SK-N-SH treated with all-trans-retinoic acid at 6 μM for 48 hours (cell line): ENCODE measurements around the gene FBN3.

Experiments used
- ATAC-seq: fragments of 200-7000 bp; cut with Tn5 transposase; 3 replicates; pipeline ENCODE4 v1.9.1; 2020; ENCODE audit warnings: mild to moderate bottlenecking, moderate library complexity
- ARNTL ChIP-seq: fragments of 450-650 bp; formaldehyde crosslinking; IDR thresholded peaks from 2 replicates; pipeline ENCODE4 v1.5.0; 2020; ENCODE audit warnings: low read depth, mild to moderate bottlenecking, moderate library complexity, borderline replicate concordance
- CSDC2 ChIP-seq: fragments of 250-450 bp; sonication (Bioruptor Pico); IDR thresholded peaks from 2 replicates; pipeline ENCODE4 v1.5.0; 2020; ENCODE audit warnings: mild to moderate bottlenecking, moderate library complexity
- ESRRG ChIP-seq: fragments of 250-450 bp; sonication (Bioruptor Pico); IDR thresholded peaks from 2 replicates; pipeline ENCODE4 v1.6.1; 2021; ENCODE audit warnings: mild to moderate bottlenecking
- GLIS3 ChIP-seq: fragments of 250-450 bp; sonication (Bioruptor Pico); IDR thresholded peaks from 2 replicates; pipeline ENCODE4 v1.5.0; 2020; ENCODE audit warnings: mild to moderate bottlenecking, moderate library complexity
- ISL1 ChIP-seq: fragments of 250-450 bp; sonication (Bioruptor Pico); IDR thresholded peaks from 2 replicates; pipeline ENCODE4 v2.1.2; 2022; ENCODE audit warnings: mild to moderate bottlenecking, moderate library complexity
- OSR1 ChIP-seq: fragments of 250-450 bp; sonication (Bioruptor Pico); IDR thresholded peaks from 2 replicates; pipeline ENCODE4 v1.8.0; 2022; ENCODE audit warnings: moderate library complexity, mild to moderate bottlenecking, inconsistent platforms
- PPARA ChIP-seq: fragments of 250-450 bp; sonication (Bioruptor Pico); IDR thresholded peaks from 2 replicates; pipeline ENCODE4 v1.5.0; 2020; ENCODE audit warnings: mild to moderate bottlenecking, borderline replicate concordance
- RARB ChIP-seq: fragments of 250-450 bp; sonication (Bioruptor Pico); IDR thresholded peaks from 2 replicates; pipeline ENCODE4 v1.8.0; 2021; ENCODE audit warnings: mild to moderate bottlenecking, moderate library complexity
- SNAI2 ChIP-seq: fragments of 250-450 bp; sonication (Bioruptor Pico); IDR thresholded peaks from 2 replicates; pipeline ENCODE4 v1.5.0; 2020; ENCODE audit warnings: mild to moderate bottlenecking, moderate library complexity
- TCF4 ChIP-seq: fragments of 250-450 bp; sonication (Bioruptor Pico); IDR thresholded peaks from 2 replicates; pipeline ENCODE4 v1.8.0; 2021; ENCODE audit warnings: mild to moderate bottlenecking, moderate library complexity, borderline replicate concordance
- TOX ChIP-seq: fragments of 250-450 bp; sonication (Bioruptor Pico); IDR thresholded peaks from 2 replicates; pipeline ENCODE4 v1.8.0; 2021; ENCODE audit warnings: mild to moderate bottlenecking, moderate library complexity, borderline replicate concordance
- ZC3H10 ChIP-seq: fragments of 250-450 bp; sonication (Bioruptor Pico); IDR thresholded peaks from 2 replicates; pipeline ENCODE4 v1.5.1; 2021; ENCODE audit warnings: mild to moderate bottlenecking, moderate library complexity
- ZFP3 ChIP-seq: fragments of 250-450 bp; sonication (Bioruptor Pico); IDR thresholded peaks from 2 replicates; pipeline ENCODE4 v1.5.0; 2020; ENCODE audit warnings: mild to moderate bottlenecking, moderate library complexity
- ZFP30 ChIP-seq: fragments of 450-650 bp; formaldehyde crosslinking; IDR thresholded peaks from 2 replicates; pipeline ENCODE4 v1.5.0; 2022; ENCODE audit warnings: mild to moderate bottlenecking, moderate library complexity
- ZNF565 ChIP-seq: fragments of 450-650 bp; formaldehyde crosslinking; conservative IDR thresholded peaks from 2 replicates; pipeline ENCODE4 v1.5.0; 2020; ENCODE audit warnings: low read depth, mild to moderate bottlenecking, moderate library complexity
- ZNF70 ChIP-seq: fragments of 450-650 bp; formaldehyde crosslinking; IDR thresholded peaks from 2 replicates; pipeline ENCODE4 v1.5.0; 2020; ENCODE audit warnings: mild to moderate bottlenecking, moderate library complexity
- ZNF8 ChIP-seq: fragments of 450-650 bp; formaldehyde crosslinking; IDR thresholded peaks from 2 replicates; pipeline ENCODE4 v1.5.0; 2020; ENCODE audit warnings: mild to moderate bottlenecking, moderate library complexity
- TF ChIP-seq, protein P1 (sequence below): fragments of 250-450 bp; sonication (Bioruptor Pico); IDR thresholded peaks from 2 replicates; pipeline ENCODE4 v1.5.1; 2021; ENCODE audit warnings: mild to moderate bottlenecking, moderate library complexity
- TF ChIP-seq, protein P2 (sequence below): fragments of 250-450 bp; sonication (Bioruptor Pico); IDR thresholded peaks from 2 replicates; pipeline ENCODE4 v1.5.1; 2020; ENCODE audit warnings: low read depth, mild to moderate bottlenecking, moderate library complexity
- TF ChIP-seq, protein P3 (sequence below): fragments of 250-450 bp; sonication (Bioruptor Pico); IDR thresholded peaks from 2 replicates; pipeline ENCODE4 v1.8.0; 2020; ENCODE audit warnings: mild to moderate bottlenecking, moderate library complexity, borderline replicate concordance
- TF ChIP-seq, protein P4 (sequence below): fragments of 250-450 bp; sonication (Bioruptor Pico); IDR thresholded peaks from 2 replicates; pipeline ENCODE4 v1.5.0; 2020; ENCODE audit warnings: mild to moderate bottlenecking, moderate library complexity

FBN3 gene

DNA sequence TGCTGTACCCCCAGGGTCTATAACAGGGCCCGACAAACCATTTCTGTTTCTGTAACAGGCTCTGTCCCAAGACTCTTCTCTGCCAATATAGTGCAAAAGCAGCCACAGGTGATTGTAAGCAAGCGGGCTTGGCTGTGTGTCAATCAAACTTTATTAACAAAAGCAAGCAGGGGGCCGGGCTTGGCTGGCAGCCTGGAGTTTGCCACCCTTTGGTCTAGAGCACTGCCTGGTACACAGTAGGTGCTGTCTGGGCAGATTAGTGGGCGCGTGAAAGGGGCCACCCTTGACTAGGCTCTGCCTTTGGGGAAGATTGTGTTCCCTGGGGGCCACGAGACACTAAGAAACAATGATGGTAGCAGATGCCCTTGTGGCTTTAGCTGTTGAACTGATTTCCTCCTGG lies 69.4 kb downstream of the FBN3 start:
- ATAC-seq = no peak
- TF ChIP-seq, protein P1, sequence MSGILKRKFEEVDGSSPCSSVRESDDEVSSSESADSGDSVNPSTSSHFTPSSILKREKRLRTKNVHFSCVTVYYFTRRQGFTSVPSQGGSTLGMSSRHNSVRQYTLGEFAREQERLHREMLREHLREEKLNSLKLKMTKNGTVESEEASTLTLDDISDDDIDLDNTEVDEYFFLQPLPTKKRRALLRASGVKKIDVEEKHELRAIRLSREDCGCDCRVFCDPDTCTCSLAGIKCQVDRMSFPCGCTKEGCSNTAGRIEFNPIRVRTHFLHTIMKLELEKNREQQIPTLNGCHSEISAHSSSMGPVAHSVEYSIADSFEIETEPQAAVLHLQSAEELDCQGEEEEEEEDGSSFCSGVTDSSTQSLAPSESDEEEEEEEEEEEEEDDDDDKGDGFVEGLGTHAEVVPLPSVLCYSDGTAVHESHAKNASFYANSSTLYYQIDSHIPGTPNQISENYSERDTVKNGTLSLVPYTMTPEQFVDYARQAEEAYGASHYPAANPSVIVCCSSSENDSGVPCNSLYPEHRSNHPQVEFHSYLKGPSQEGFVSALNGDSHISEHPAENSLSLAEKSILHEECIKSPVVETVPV (CRISPR knock-in tag) = no peak
- TF ChIP-seq ZFP3 (CRISPR knock-in tag) = no peak
- TF ChIP-seq, protein P2, sequence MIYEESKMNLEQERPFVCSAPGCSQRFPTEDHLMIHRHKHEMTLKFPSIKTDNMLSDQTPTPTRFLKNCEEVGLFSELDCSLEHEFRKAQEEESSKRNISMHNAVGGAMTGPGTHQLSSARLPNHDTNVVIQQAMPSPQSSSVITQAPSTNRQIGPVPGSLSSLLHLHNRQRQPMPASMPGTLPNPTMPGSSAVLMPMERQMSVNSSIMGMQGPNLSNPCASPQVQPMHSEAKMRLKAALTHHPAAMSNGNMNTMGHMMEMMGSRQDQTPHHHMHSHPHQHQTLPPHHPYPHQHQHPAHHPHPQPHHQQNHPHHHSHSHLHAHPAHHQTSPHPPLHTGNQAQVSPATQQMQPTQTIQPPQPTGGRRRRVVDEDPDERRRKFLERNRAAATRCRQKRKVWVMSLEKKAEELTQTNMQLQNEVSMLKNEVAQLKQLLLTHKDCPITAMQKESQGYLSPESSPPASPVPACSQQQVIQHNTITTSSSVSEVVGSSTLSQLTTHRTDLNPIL (CRISPR knock-in tag) = no peak
- TF ChIP-seq ISL1 (CRISPR knock-in tag) = no peak
- TF ChIP-seq, protein P3, sequence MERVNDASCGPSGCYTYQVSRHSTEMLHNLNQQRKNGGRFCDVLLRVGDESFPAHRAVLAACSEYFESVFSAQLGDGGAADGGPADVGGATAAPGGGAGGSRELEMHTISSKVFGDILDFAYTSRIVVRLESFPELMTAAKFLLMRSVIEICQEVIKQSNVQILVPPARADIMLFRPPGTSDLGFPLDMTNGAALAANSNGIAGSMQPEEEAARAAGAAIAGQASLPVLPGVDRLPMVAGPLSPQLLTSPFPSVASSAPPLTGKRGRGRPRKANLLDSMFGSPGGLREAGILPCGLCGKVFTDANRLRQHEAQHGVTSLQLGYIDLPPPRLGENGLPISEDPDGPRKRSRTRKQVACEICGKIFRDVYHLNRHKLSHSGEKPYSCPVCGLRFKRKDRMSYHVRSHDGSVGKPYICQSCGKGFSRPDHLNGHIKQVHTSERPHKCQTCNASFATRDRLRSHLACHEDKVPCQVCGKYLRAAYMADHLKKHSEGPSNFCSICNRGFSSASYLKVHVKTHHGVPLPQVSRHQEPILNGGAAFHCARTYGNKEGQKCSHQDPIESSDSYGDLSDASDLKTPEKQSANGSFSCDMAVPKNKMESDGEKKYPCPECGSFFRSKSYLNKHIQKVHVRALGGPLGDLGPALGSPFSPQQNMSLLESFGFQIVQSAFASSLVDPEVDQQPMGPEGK (CRISPR knock-in tag) = no peak
- TF ChIP-seq, protein P4, sequence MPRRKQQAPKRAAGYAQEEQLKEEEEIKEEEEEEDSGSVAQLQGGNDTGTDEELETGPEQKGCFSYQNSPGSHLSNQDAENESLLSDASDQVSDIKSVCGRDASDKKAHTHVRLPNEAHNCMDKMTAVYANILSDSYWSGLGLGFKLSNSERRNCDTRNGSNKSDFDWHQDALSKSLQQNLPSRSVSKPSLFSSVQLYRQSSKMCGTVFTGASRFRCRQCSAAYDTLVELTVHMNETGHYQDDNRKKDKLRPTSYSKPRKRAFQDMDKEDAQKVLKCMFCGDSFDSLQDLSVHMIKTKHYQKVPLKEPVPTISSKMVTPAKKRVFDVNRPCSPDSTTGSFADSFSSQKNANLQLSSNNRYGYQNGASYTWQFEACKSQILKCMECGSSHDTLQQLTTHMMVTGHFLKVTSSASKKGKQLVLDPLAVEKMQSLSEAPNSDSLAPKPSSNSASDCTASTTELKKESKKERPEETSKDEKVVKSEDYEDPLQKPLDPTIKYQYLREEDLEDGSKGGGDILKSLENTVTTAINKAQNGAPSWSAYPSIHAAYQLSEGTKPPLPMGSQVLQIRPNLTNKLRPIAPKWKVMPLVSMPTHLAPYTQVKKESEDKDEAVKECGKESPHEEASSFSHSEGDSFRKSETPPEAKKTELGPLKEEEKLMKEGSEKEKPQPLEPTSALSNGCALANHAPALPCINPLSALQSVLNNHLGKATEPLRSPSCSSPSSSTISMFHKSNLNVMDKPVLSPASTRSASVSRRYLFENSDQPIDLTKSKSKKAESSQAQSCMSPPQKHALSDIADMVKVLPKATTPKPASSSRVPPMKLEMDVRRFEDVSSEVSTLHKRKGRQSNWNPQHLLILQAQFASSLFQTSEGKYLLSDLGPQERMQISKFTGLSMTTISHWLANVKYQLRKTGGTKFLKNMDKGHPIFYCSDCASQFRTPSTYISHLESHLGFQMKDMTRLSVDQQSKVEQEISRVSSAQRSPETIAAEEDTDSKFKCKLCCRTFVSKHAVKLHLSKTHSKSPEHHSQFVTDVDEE (CRISPR knock-in tag) = no peak
- TF ChIP-seq SNAI2 = no peak
- no peak for TF ChIP-seq ZNF70 (CRISPR knock-in tag)
- no peak for TF ChIP-seq TCF4 (CRISPR knock-in tag)
- TF ChIP-seq OSR1 (CRISPR knock-in tag) = no peak
- TF ChIP-seq RARB = no peak
- TF ChIP-seq ZNF8 (CRISPR knock-in tag) = no peak
- TF ChIP-seq GLIS3 = no peak
- no peak for TF ChIP-seq CSDC2
- TF ChIP-seq TOX (CRISPR knock-in tag) = no peak
- no peak for TF ChIP-seq ZFP30 (CRISPR knock-in tag)
- no peak for TF ChIP-seq ZC3H10
- no peak for TF ChIP-seq PPARA

DNA sequence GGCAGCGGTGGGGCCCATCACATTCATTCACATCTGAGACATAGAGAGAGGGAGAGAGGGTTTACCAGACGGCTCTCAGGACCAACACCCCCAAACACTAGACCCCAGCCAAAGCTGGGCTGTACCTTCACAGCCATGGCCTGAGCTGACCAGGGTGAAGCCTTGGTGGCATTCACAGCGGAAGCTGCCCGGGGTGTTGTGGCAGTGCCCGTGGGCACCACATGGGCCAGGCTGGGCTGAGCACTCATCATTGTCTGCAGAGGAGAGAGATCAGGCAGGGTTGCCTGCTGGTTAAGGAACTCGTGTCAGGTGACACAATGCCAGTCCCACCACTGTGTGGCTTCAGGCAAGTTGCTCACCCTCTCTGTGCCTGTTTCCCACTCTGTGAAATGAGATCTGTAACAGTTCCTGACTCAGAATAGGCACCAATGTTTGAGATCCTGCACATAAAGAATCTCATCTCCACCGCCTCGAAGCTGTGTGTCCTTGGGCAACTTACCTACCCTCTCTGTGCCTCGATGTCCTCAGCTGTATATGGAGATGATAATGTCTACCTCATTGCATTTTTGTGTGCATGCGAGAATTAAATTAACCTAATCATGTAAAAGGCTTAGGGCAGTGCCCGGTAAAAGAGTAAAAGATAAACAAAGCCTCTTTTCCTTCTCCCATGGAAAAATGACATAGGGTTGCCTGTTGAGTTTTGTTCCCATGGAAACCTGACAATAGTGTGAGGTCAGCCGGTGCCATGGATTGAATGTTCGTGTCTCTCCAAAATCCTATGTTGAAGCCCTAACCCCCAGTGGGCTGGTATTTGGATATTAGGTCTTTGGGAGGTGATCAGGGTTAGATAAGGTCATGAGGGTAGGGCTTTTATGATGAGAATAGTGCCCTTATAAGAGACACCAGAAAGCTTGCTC lies 74.0 kb downstream of the FBN3 start:
- no peak for ATAC-seq
- no peak for TF ChIP-seq SNAI2
- no peak for TF ChIP-seq OSR1 (CRISPR knock-in tag)
- TF ChIP-seq RARB = no peak
- no peak for TF ChIP-seq ESRRG
- TF ChIP-seq ZC3H10 = no peak
- TF ChIP-seq ZNF8 (CRISPR knock-in tag) = no peak
- TF ChIP-seq TCF4 (CRISPR knock-in tag) = no peak
- TF ChIP-seq, protein P2 (CRISPR knock-in tag) = no peak
- TF ChIP-seq, protein P3 (CRISPR knock-in tag) = no peak
- TF ChIP-seq GLIS3 = no peak
- TF ChIP-seq, protein P1 (CRISPR knock-in tag) = no peak
- no peak for TF ChIP-seq ISL1 (CRISPR knock-in tag)
- TF ChIP-seq TOX (CRISPR knock-in tag) = no peak
- TF ChIP-seq, protein P4 (CRISPR knock-in tag) = no peak
- no peak for TF ChIP-seq ARNTL
- no peak for TF ChIP-seq ZNF565 (CRISPR knock-in tag)
- no peak for TF ChIP-seq CSDC2
- TF ChIP-seq ZFP3 (CRISPR knock-in tag) = no peak
